GM13976 (cell line): ENCODE results near the gene COQ2.

Experiments used
- DNase-seq: peaks from one replicate; pipeline ENCODE4 v3.0.0; 2012; ENCODE audit warnings: low spot score
- in situ Hi-C: fragments of 300-500 bp; cut with MboI; formaldehyde crosslinking; loops from one replicate; pipeline ENCODE4 v1.12.0; 2022; ENCODE audit warnings: low sequenced_read_pairs, mixed read lengths, inconsistent platforms; ENCODE audit not compliant: unreplicated experiment
- TF ChIP-seq, protein P1 (sequence below): IDR thresholded peaks from 2 replicates; pipeline ENCODE4 v1.5.1; 2012; ENCODE audit warnings: borderline replicate concordance, mild to moderate bottlenecking; ENCODE audit not compliant: insufficient read depth; ENCODE audit errors: extremely low read depth, missing control alignments, control extremely low read depth

COQ2 gene

DNA sequence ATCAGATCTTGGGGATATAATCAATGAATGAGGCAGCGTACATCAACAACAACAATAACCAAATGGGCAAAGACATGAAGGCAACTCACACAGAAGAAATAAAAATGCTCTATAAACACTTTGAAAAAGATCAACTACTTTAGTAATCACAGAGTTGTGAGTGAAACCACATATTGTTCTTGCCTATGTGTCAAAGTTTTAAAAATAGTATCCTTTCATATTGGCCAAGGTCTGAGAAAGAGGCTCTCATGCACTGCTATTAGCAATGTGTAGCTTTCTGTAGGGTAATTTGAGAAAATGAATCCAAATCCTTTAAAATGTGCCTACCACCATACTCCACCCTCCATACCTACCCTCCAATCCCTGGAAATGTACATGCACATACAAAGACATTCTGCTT, 25.0 kb downstream of the COQ2 start:
- TF ChIP-seq, protein P1, sequence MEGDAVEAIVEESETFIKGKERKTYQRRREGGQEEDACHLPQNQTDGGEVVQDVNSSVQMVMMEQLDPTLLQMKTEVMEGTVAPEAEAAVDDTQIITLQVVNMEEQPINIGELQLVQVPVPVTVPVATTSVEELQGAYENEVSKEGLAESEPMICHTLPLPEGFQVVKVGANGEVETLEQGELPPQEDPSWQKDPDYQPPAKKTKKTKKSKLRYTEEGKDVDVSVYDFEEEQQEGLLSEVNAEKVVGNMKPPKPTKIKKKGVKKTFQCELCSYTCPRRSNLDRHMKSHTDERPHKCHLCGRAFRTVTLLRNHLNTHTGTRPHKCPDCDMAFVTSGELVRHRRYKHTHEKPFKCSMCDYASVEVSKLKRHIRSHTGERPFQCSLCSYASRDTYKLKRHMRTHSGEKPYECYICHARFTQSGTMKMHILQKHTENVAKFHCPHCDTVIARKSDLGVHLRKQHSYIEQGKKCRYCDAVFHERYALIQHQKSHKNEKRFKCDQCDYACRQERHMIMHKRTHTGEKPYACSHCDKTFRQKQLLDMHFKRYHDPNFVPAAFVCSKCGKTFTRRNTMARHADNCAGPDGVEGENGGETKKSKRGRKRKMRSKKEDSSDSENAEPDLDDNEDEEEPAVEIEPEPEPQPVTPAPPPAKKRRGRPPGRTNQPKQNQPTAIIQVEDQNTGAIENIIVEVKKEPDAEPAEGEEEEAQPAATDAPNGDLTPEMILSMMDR = no peak
- in situ Hi-C loops = loop anchor here (25.0 kb wide), 1 partner anchor 372 kb away; the partner anchor contains the start of gene SEC31A
- no peak for DNase-seq

GRCh38 chr4:83258461-83258860, 26.1 kb downstream of the COQ2 start:
- TF ChIP-seq, protein P1 = no peak
- in situ Hi-C loops = loop anchor here (25.0 kb wide), 1 partner anchor 371 kb away; the partner anchor contains the start of gene SEC31A
- DNase-seq = no peak

- no peak for DNase-seq
- in situ Hi-C loops = loop anchor here (25.0 kb wide), 1 partner anchor 371 kb away; the partner anchor contains the start of gene SEC31A
- TF ChIP-seq, protein P1 = no peak
These were observed 26.8 kb downstream of the COQ2 start for GRCh38 chr4:83257811-83258210.

- TF ChIP-seq, protein P1 = no peak
- DNase-seq = no peak
- in situ Hi-C loops = loop anchor here (25.0 kb wide), 1 partner anchor 368 kb away; the partner anchor contains the start of gene SEC31A
These were observed 29.0 kb downstream of the COQ2 start for GRCh38 chr4:83255584-83255983.

GRCh38 chr4:83252782-83253405, 31.7 kb downstream of the COQ2 start:
- TF ChIP-seq, protein P1 = peak; percentile 76
- DNase-seq = peak; percentile 72
- in situ Hi-C loops = loop anchor here (25.0 kb wide), 1 partner anchor 366 kb away; the partner anchor contains the start of gene SEC31A

- in situ Hi-C loops = loop anchor here (25.0 kb wide), 1 partner anchor 364 kb away; the partner anchor contains the start of gene SEC31A
- TF ChIP-seq, protein P1 = no peak
- no peak for DNase-seq
These were observed 33.2 kb downstream of the COQ2 start for GRCh38 chr4:83251447-83251830.
